H1 (cell line): ENCODE measurements around the gene PGLYRP2. TPM values are rescaled to one million over a fixed set of nuclear protein-coding genes. Genes with fewer than 3 reads are reported as not detected.
"Not testable (repeated sequence)": the region's sequence is repeated elsewhere in the genome, so short reads cannot be mapped to it uniquely, and the experiment has no call there.

Experiments used
- CTCF ChIA-PET: fragments of 300-600 bp; sonication (Branson Sonifier 250); formaldehyde crosslinking; loops from one replicate; lab custom pipeline; 2021; ENCODE audit not compliant: partially characterized antibody; lab: Charles Lee
- POLR2A ChIA-PET: fragments of 300-600 bp; sonication (Branson Sonifier 250); formaldehyde crosslinking; loops from one replicate; lab custom pipeline; 2021; ENCODE audit warnings: inconsistent platforms; ENCODE audit not compliant: partially characterized antibody; lab: Charles Lee
- DNase-seq, 2 experiments: peaks; one replicate each; pipeline versions ENCODE4 v3.0.0 to v3.0.0-alpha.2; 2010 to 2022; ENCODE audit warnings: low spot score in 2 of 2, low read depth in 1 of 2, mixed read lengths in 1 of 2
- FAIRE-seq: peaks from 2 replicates; lab custom pipeline; 2011; peaks lifted over from hg19 to GRCh38; lab: Jason Lieb, UNC
- H2AFZ ChIP-seq: 2 replicates; pipeline ENCODE4 v1.8.1; 2012; ENCODE audit warnings: low read length, inconsistent platforms
- H2AK5ac ChIP-seq: 2 replicates; pipeline ENCODE4 v1.6.1; 2013; ENCODE audit warnings: low read depth, low read length
- H2BK120ac ChIP-seq: replicated peaks from 2 replicates; pipeline ENCODE3; 2013; ENCODE audit warnings: low read depth, low read length, inconsistent platforms
- H2BK12ac ChIP-seq: 2 replicates; pipeline ENCODE4 v1.6.1; 2013; ENCODE audit warnings: low read depth, low read length
- H2BK15ac ChIP-seq: 2 replicates; pipeline ENCODE4 v1.6.1; 2013; ENCODE audit warnings: low read length
- H2BK20ac ChIP-seq: 2 replicates; pipeline ENCODE4 v1.6.1; 2013; ENCODE audit warnings: low read length
- H2BK5ac ChIP-seq: 2 replicates; pipeline ENCODE4 v1.6.1; 2013; ENCODE audit warnings: low read depth, low read length
- H3K14ac ChIP-seq: 2 replicates; pipeline ENCODE4 v1.6.1; 2013; ENCODE audit warnings: inconsistent platforms; ENCODE audit not compliant: insufficient read length
- H3K18ac ChIP-seq: 2 replicates; pipeline ENCODE4 v1.6.1; 2013; ENCODE audit warnings: low read length; ENCODE audit errors: extremely low read depth
- H3K23ac ChIP-seq: 2 replicates; pipeline ENCODE4 v1.6.1; 2013; ENCODE audit warnings: inconsistent platforms; ENCODE audit not compliant: insufficient read length
- H3K23me2 ChIP-seq: 2 replicates; pipeline ENCODE4 v1.6.1; 2013; ENCODE audit warnings: low read depth, low read length
- H3K27ac ChIP-seq: 2 replicates; pipeline ENCODE4 v1.6.1; 2011; ENCODE audit warnings: low read depth, low read length, inconsistent platforms
- H3K27me3 ChIP-seq, 4 experiments: replicated peaks in 1 of 4; 1 replicate in 1 of 4; 2 replicates in 3 of 4; pipeline versions ENCODE4 v1.6.1 to v1.8.1; 2011 to 2013; ENCODE audit warnings: low read length in 3 of 4, mild to moderate bottlenecking in 3 of 4, inconsistent platforms in 2 of 4, mixed read lengths in 2 of 4, moderate library complexity in 1 of 4; ENCODE audit not compliant: control insufficient read depth in 3 of 4, insufficient read depth in 3 of 4; ENCODE audit errors: extremely low read depth in 1 of 4
- H3K36me3 ChIP-seq, 4 experiments: 2 replicates each; pipeline versions ENCODE4 v1.6.1 to v1.8.1; 2011 to 2013; ENCODE audit warnings: mild to moderate bottlenecking in 4 of 4, low read length in 3 of 4, moderate library complexity in 2 of 4, control low read depth in 1 of 4, inconsistent platforms in 1 of 4; ENCODE audit not compliant: insufficient read depth in 4 of 4, control insufficient read depth in 2 of 4
- H3K4ac ChIP-seq: replicated peaks from 2 replicates; pipeline ENCODE3; 2013; ENCODE audit warnings: low read length, low read depth, mixed read lengths, inconsistent platforms; ENCODE audit not compliant: insufficient read length
- H3K4me1 ChIP-seq, 4 experiments: replicated peaks in 1 of 4; 1 replicate in 1 of 4; 2 replicates in 3 of 4; pipeline versions ENCODE4 v1.6.1 to v1.8.1; 2011 to 2013; ENCODE audit warnings: low read length in 3 of 4, inconsistent platforms in 2 of 4, mixed read lengths in 1 of 4; ENCODE audit not compliant: insufficient read depth in 4 of 4, control insufficient read depth in 3 of 4
- H3K4me2 ChIP-seq, 2 experiments: 2 replicates each; pipeline versions ENCODE4 v1.6.1 to v1.8.1; 2011 to 2013; ENCODE audit warnings: low read depth in 2 of 2, low read length in 2 of 2, control low read depth in 1 of 2, inconsistent platforms in 1 of 2, mild to moderate bottlenecking in 1 of 2; ENCODE audit not compliant: insufficient read depth in 1 of 2
- H3K4me3 ChIP-seq, 4 experiments: fragments of 200-600, 300-600 bp in 1 of 4; sonication (generic), shearing (Covaris generic), sonication (Bioruptor Twin) in 1 of 4; 2 replicates each; pipeline versions ENCODE4 v1.5.1 to v1.8.1; 2011 to 2016; ENCODE audit warnings: low read length in 4 of 4, low read depth in 3 of 4, control low read depth in 2 of 4, inconsistent platforms in 2 of 4, mild to moderate bottlenecking in 2 of 4, mixed read lengths in 1 of 4, moderate library complexity in 1 of 4; ENCODE audit not compliant: insufficient read depth in 2 of 4; ENCODE audit errors: extremely low read depth in 1 of 4
- H3K56ac ChIP-seq: replicated peaks from 2 replicates; pipeline ENCODE3; 2013; ENCODE audit warnings: low read depth, mild to moderate bottlenecking, mixed read lengths, low read length, inconsistent platforms; ENCODE audit not compliant: insufficient read length
- H3K79me1 ChIP-seq: 2 replicates; pipeline ENCODE4 v1.6.1; 2013; ENCODE audit warnings: low read depth, low read length, control low read depth
- H3K79me2 ChIP-seq, 2 experiments: 2 replicates each; pipeline versions ENCODE4 v1.6.1 to v1.8.1; 2012 to 2013; ENCODE audit warnings: low read length in 2 of 2, mild to moderate bottlenecking in 2 of 2, inconsistent platforms in 1 of 2; ENCODE audit not compliant: insufficient read depth in 2 of 2, control insufficient read depth in 1 of 2
- H3K9ac ChIP-seq, 4 experiments: replicated peaks in 1 of 4; 1 replicate in 1 of 4; 2 replicates in 3 of 4; pipeline versions ENCODE4 v1.6.1 to v1.8.1; 2011 to 2013; ENCODE audit warnings: low read depth in 3 of 4, low read length in 3 of 4, control low read depth in 2 of 4, mild to moderate bottlenecking in 2 of 4, moderate library complexity in 2 of 4, inconsistent platforms in 1 of 4; ENCODE audit errors: extremely low read depth in 1 of 4
- H3K9me3 ChIP-seq, 2 experiments: 2 replicates each; pipeline versions ENCODE4 v1.6.1 to v1.8.1; 2012 to 2013; ENCODE audit warnings: mild to moderate bottlenecking in 2 of 2, moderate library complexity in 2 of 2, control low read depth in 1 of 2, inconsistent platforms in 1 of 2, low read depth in 1 of 2, low read length in 1 of 2, mixed read lengths in 1 of 2; ENCODE audit not compliant: insufficient read depth in 2 of 2
- H4K20me1 ChIP-seq, 2 experiments: replicated peaks in 1 of 2; 2 replicates each; pipeline versions ENCODE3 to v1.8.1; 2011 to 2013; ENCODE audit warnings: inconsistent platforms in 2 of 2, low read length in 2 of 2, mild to moderate bottlenecking in 1 of 2; ENCODE audit not compliant: insufficient read depth in 2 of 2, control insufficient read depth in 1 of 2
- H4K5ac ChIP-seq: 2 replicates; pipeline ENCODE4 v1.6.1; 2013; ENCODE audit warnings: low read length, low read depth, mixed read lengths, inconsistent platforms; ENCODE audit not compliant: insufficient read length
- H4K8ac ChIP-seq: 2 replicates; pipeline ENCODE4 v1.8.0; 2013; ENCODE audit warnings: mild to moderate bottlenecking, moderate library complexity, low read length, inconsistent platforms; ENCODE audit not compliant: insufficient read depth; ENCODE audit errors: extremely low read depth
- H4K91ac ChIP-seq: replicated peaks from 2 replicates; pipeline ENCODE3; 2013; ENCODE audit warnings: low read length, mixed read lengths, inconsistent platforms; ENCODE audit not compliant: insufficient read length
- WGBS, 2 experiments: shearing (Covaris generic) in 1 of 2; methylation state at CpG; one replicate each; pipeline versions ENCODE4 v1.1.6 to v1.1.7; 2013 to 2015; ENCODE audit warnings: low lambda C conversion rate in 2 of 2, mixed read lengths in 2 of 2, inconsistent platforms in 1 of 2, low coverage in 1 of 2, missing lambda C conversion rate in 1 of 2; ENCODE audit not compliant: insufficient replicate concordance in 2 of 2, insufficient coverage in 1 of 2, insufficient read length in 1 of 2; ENCODE audit errors: extremely low coverage in 1 of 2, missing lambda C conversion rate in 1 of 2; 5-methylcytosine and 5-hydroxymethylcytosine counted together
- polyA plus RNA-seq, 7 experiments: library from polyadenylated mRNA; depleted of rRNA in 3 of 7; stranded (reverse) in 5 of 7; unstranded in 2 of 7; fragments of >200 nt in 5 of 7; fragments of 200-250 nt in 2 of 7; gene quantifications; 1 replicate in 5 of 7; 2 replicates in 1 of 7; 4 replicates in 1 of 7; pipeline versions ENCODE4 v1.2.1 to v1.2.3, GENCODE V29; 2011 to 2013; ENCODE audit warnings: missing spikeins in 2 of 7, mixed read lengths in 2 of 7
- total RNA-seq: library from RNA; stranded (reverse); fragmentation: NEBNext Ultra II Directional; extraction: Animal tissue kit (Norgen Biotek cat#: 25700); gene quantifications from 2 replicates; pipeline ENCODE4 v1.2.1, GENCODE V29; 2021

The PGLYRP2 gene
- total and polyA plus RNA-seq, 2 of the 8 experiments (the other 6 are each of a cell fraction or from before 2014, with no cell fraction given): not detected

- H3K36me3 ChIP-seq, H4K8ac ChIP-seq, H3K23me2 ChIP-seq, H3K4ac ChIP-seq, H2BK120ac ChIP-seq, H2AFZ ChIP-seq, POLR2A ChIA-PET, H2BK20ac ChIP-seq, H4K20me1 ChIP-seq, H3K4me2 ChIP-seq, H3K9ac ChIP-seq, H3K23ac ChIP-seq, H3K27me3 ChIP-seq, H3K4me1 ChIP-seq, H2AK5ac ChIP-seq, H3K56ac ChIP-seq, H3K79me2 ChIP-seq, H2BK15ac ChIP-seq, H2BK12ac ChIP-seq, H3K18ac ChIP-seq, DNase-seq, H4K91ac ChIP-seq, H3K4me3 ChIP-seq, FAIRE-seq, H3K14ac ChIP-seq, H3K27ac ChIP-seq, H2BK5ac ChIP-seq, H4K5ac ChIP-seq, H3K79me1 ChIP-seq: not testable (repeated sequence)
- 80% methylated on average over 9 of the region's 9 CpGs; no CpG with 5 or more reads in 1 of the 2 experiments for WGBS, 2 experiments
- CTCF ChIA-PET: interaction anchor here (0.6 kb wide), 1 partner anchor 65 kb away, joined by 3 read pairs; no protein-coding TSS in a partner anchor
- H3K9me3 ChIP-seq: peaks cover 49 to 66% of the 10 kb centered on the region in 2 experiments
Measured at GRCh38 chr19:15515227-15515625, 35.9 kb upstream of the PGLYRP2 start.
